Panc1 (cell line): ENCODE data around the gene KNDC1. TPM values are rescaled to one million over a fixed set of nuclear protein-coding genes. Genes with fewer than 3 reads are reported as not detected.

Source experiments
- ATAC-seq: fragments of 200-7000 bp; cut with Tn5 transposase; 2 replicates; pipeline ENCODE4 v1.9.1; 2020; ENCODE audit warnings: mild to moderate bottlenecking, moderate library complexity
- BruUV-seq: library from RNA; stranded (reverse); fragments of 400-500 nt; replicated peaks from 2 replicates; lab custom pipeline; 2021; lab: Mats Ljungman, UMichigan
- CTCF ChIA-PET: fragments of 300-600 bp; sonication (Branson Sonifier 250); formaldehyde crosslinking; loops from one replicate; lab custom pipeline; 2022; ENCODE audit warnings: antibody characterized with exemption; lab: Charles Lee
- POLR2A ChIA-PET: fragments of 300-600 bp; sonication (Branson Sonifier 250); formaldehyde crosslinking; loops from one replicate; lab custom pipeline; 2022; ENCODE audit warnings: antibody characterized with exemption; lab: Charles Lee
- DNase-seq: peaks from one replicate; pipeline ENCODE4 v3.0.0-alpha.2; 2010; ENCODE audit warnings: low read depth, low spot score
- H3K27ac ChIP-seq: 2 replicates; pipeline ENCODE4 v1.5.1; 2011; ENCODE audit warnings: mild to moderate bottlenecking, low read length, inconsistent platforms
- H3K27me3 ChIP-seq: fragments of 200-500 bp; sonication (Bioruptor generic); 2 replicates; pipeline ENCODE4 v1.6.0; 2014; ENCODE audit warnings: low read length, inconsistent platforms; ENCODE audit not compliant: control insufficient read depth, insufficient read depth
- H3K36me3 ChIP-seq: fragments of 200-500 bp; sonication (Bioruptor generic); 2 replicates; pipeline ENCODE4 v1.5.1; 2014; ENCODE audit warnings: inconsistent platforms, mild to moderate bottlenecking, low read length, moderate library complexity; ENCODE audit not compliant: control insufficient read depth, insufficient read depth
- H3K4me1 ChIP-seq: 2 replicates; pipeline ENCODE4 v1.5.1; 2011; ENCODE audit warnings: inconsistent platforms, mild to moderate bottlenecking, low read length, moderate library complexity; ENCODE audit not compliant: control insufficient read depth, insufficient read depth
- H3K4me3 ChIP-seq, 2 experiments: 2 replicates each; pipeline ENCODE4 v1.5.1; 2011 to 2012; ENCODE audit warnings: low read depth in 2 of 2, low read length in 2 of 2, mild to moderate bottlenecking in 2 of 2, inconsistent platforms in 1 of 2, moderate library complexity in 1 of 2
- H3K9me3 ChIP-seq: fragments of 200-500 bp; sonication (Bioruptor generic); 2 replicates; pipeline ENCODE4 v1.5.1; 2014; ENCODE audit warnings: low read depth, mild to moderate bottlenecking, inconsistent platforms, low read length, moderate library complexity; ENCODE audit not compliant: control insufficient read depth, insufficient read depth
- CTCF ChIP-seq: fragments of 450-650 bp; IDR thresholded peaks from 2 replicates; pipeline ENCODE4 v1.5.1; 2017; ENCODE audit warnings: mild to moderate bottlenecking
- POLR2AphosphoS5 ChIP-seq: IDR thresholded peaks from 2 replicates; pipeline ENCODE4 v1.6.1; 2012; ENCODE audit warnings: mild to moderate bottlenecking, low read depth, low read length, moderate library complexity
- REST ChIP-seq, 2 experiments: IDR thresholded peaks; 2 replicates each; pipeline ENCODE4 v1.6.1; 2011 to 2012; ENCODE audit warnings: low read depth in 2 of 2, control low read depth in 1 of 2, low read length in 1 of 2, mild to moderate bottlenecking in 1 of 2, moderate library complexity in 1 of 2; ENCODE audit not compliant: insufficient read depth in 1 of 2
- SIN3A ChIP-seq: IDR thresholded peaks from 2 replicates; pipeline ENCODE4 v1.6.1; 2012; ENCODE audit warnings: low read depth, mild to moderate bottlenecking, low read length, moderate library complexity, borderline replicate concordance; ENCODE audit not compliant: insufficient read depth
- TCF7L2 ChIP-seq: IDR thresholded peaks from 2 replicates; pipeline ENCODE4 v1.6.1; 2011; ENCODE audit warnings: mild to moderate bottlenecking, low read depth, low read length, inconsistent platforms
- in situ Hi-C: cut with HindIII; loops from 2 replicates; pipeline ENCODE4 v1.10.0; 2016; ENCODE audit warnings: low sequenced_read_pairs, low pct_unique_long_range_greater_than_20kb
- intact Hi-C: fragments of 100-400 bp; cut with micrococcal nuclease; formaldehyde crosslinking; loops from one replicate; pipeline ENCODE4 v1.10.0; 2022; ENCODE audit not compliant: unreplicated experiment
- total RNA-seq: library from RNA; stranded (reverse); gene quantifications from one replicate; pipeline ENCODE4 v1.2.1, GENCODE V29; 2021; ENCODE audit not compliant: unreplicated experiment

The KNDC1 gene
- total RNA-seq, 1 experiment from 2014 or later, result 2.6 TPM

- H3K4me1 ChIP-seq, result no peaks in the 10 kb centered on the region
- ATAC-seq (no peak), DNase-seq (no peak)
- no peaks in the 10 kb centered on the region for H3K9me3 ChIP-seq
- intact Hi-C loops (no loop called here), in situ Hi-C loops (no loop called here)
- BruUV-seq, result no TSS peak
- ChIA-PET POLR2A (no interaction called here), CTCF (no interaction called here)
- H3K27me3 ChIP-seq, result no peaks in the 10 kb centered on the region
- no peak overlapping the region for H3K4me3 ChIP-seq
- no peaks in the 10 kb centered on the region for H3K36me3 ChIP-seq
- no peak overlapping the region for H3K27ac ChIP-seq
- no peak for TF ChIP-seq TCF7L2
- TF ChIP-seq POLR2AphosphoS5, result no peak
- TF ChIP-seq SIN3A, result no peak
Observed at GRCh38 chr10:133215586-133215985, 55.6 kb downstream of the KNDC1 start.

- Histone ChIP-seq H3K27ac (no peak overlapping the region), H3K4me3 (no peak overlapping the region), H3K36me3 (no peaks in the 10 kb centered on the region), H3K9me3 (no peaks in the 10 kb centered on the region), H3K4me1 (no peaks in the 10 kb centered on the region), H3K27me3 (no peaks in the 10 kb centered on the region)
- DNase-seq (no peak), ATAC-seq (no peak)
- BruUV-seq, result no TSS peak
- ChIA-PET CTCF (interaction anchor here (0.7 kb wide), 1 partner anchor 310 kb away, joined by 3 read pairs; no protein-coding TSS in a partner anchor), POLR2A (no interaction called here)
- in situ Hi-C loops, result no loop called here
- TF ChIP-seq CTCF (no peak), REST (IDR thresholded peaks at IDR 0.05; ENCODE audit: insufficient read depth in 1 of 2, low read depth in 2 of 2, low read length in 1 of 2) (no peak), POLR2AphosphoS5 (no peak), TCF7L2 (no peak), SIN3A (no peak)
- intact Hi-C loops, result no loop called here
Observed at GRCh38 chr10:133216776-133217175, 56.8 kb downstream of the KNDC1 start.

- ChIA-PET CTCF (no interaction called here), POLR2A (interaction anchor here (0.6 kb wide), 1 partner anchor 47 kb away, joined by 10 read pairs; no protein-coding TSS in a partner anchor)
- Histone ChIP-seq H3K36me3 (no peaks in the 10 kb centered on the region), H3K4me1 (no peaks in the 10 kb centered on the region), H3K27me3 (no peaks in the 10 kb centered on the region), H3K9me3 (no peaks in the 10 kb centered on the region), H3K4me3 (no peak overlapping the region), H3K27ac (no peak overlapping the region)
- intact Hi-C loops (no loop called here), in situ Hi-C loops (no loop called here)
- no peak for ATAC-seq
- TF ChIP-seq SIN3A, result no peak
- no peak for TF ChIP-seq CTCF
- TF ChIP-seq REST (IDR thresholded peaks at IDR 0.05; ENCODE audit: insufficient read depth in 1 of 2, low read depth in 2 of 2, low read length in 1 of 2), result no peak
- no peak for TF ChIP-seq POLR2AphosphoS5
- TF ChIP-seq TCF7L2, result no peak
- no TSS peak for BruUV-seq
- no peak for DNase-seq
Observed at GRCh38 chr10:133217800-133218589, 58.0 kb downstream of the KNDC1 start.
